Measurements from ENCODE around the gene PITPNM3.

GRCh38 chr17:6458460-6458950 is 97.8 kb downstream of the PITPNM3 start:
- TF ChIP-seq POLR2A (IDR thresholded peaks at IDR 0.05; ENCODE audit: low read depth, low read length), result no peak
- no peak for TF ChIP-seq POLR2AphosphoS5 (IDR thresholded peaks at IDR 0.05; ENCODE audit: low read depth, low read length)
- no peak for TF ChIP-seq TAF1 (IDR thresholded peaks at IDR 0.05; ENCODE audit: borderline replicate concordance, low read depth, low read length)

Data from GM12892 (cell line).